ENCODE measurements around the gene HDLBP. TPM values are rescaled to one million over a fixed set of nuclear protein-coding genes. Genes with fewer than 3 reads are reported as not detected.
A peak's percentile ranks its signal among the peaks of the same experiment; 100 is the strongest.
"Not testable (repeated sequence)": the region's sequence is repeated elsewhere in the genome, so short reads cannot be mapped to it uniquely, and the experiment has no call there.

HDLBP gene
- total and polyA plus RNA-seq, 5 donors: 265 to 394 (median 373) TPM

GRCh38 chr2:241302759-241303651 is 12.5 kb downstream of the HDLBP start:
- no peak overlapping the region for H3K4me3 ChIP-seq (ENCODE audit: low read length)
- intact Hi-C loops (cut with DNase I): no loop called here
- no peaks in the 10 kb centered on the region for H3K27me3 ChIP-seq (ENCODE audit: control insufficient read depth, insufficient read depth)
- no peaks in the 10 kb centered on the region for H3K9me3 ChIP-seq (ENCODE audit: control insufficient read depth, low read length)
- peak overlapping the region; percentile 26 for H3K27ac ChIP-seq (ENCODE audit: low read length)
- WGBS: 57% methylated on average over 13 of the region's 13 CpGs
- ATAC-seq (peak; percentile 38 to 49), DNase-seq (no peak)
- peaks cover 12% of the 10 kb centered on the region for H3K4me1 ChIP-seq (ENCODE audit: control insufficient read depth, insufficient read depth, low read length)

GRCh38 chr2:241302083-241302482 is 13.4 kb downstream of the HDLBP start:
- H3K4me3 ChIP-seq (ENCODE audit: low read length): no peak overlapping the region
- H3K27ac ChIP-seq (ENCODE audit: low read length): no peak overlapping the region
- no peaks in the 10 kb centered on the region for H3K9me3 ChIP-seq (ENCODE audit: control insufficient read depth, low read length)
- intact Hi-C loops (cut with DNase I): no loop called here
- H3K27me3 ChIP-seq (ENCODE audit: control insufficient read depth, insufficient read depth): no peaks in the 10 kb centered on the region
- ATAC-seq: no peak
- peaks cover 12% of the 10 kb centered on the region for H3K4me1 ChIP-seq (ENCODE audit: control insufficient read depth, insufficient read depth, low read length)
- 88% methylated on average over 3 of the region's 3 CpGs for WGBS
- DNase-seq: no peak

GRCh38 chr2:241300000-241300399 is 15.5 kb downstream of the HDLBP start:
- H3K9me3 ChIP-seq (ENCODE audit: control insufficient read depth, low read length): no peaks in the 10 kb centered on the region

GRCh38 chr2:241298673-241299072 is 16.8 kb downstream of the HDLBP start:
- Histone ChIP-seq H3K4me3 (ENCODE audit: low read length) (no peak overlapping the region), H3K27ac (ENCODE audit: low read length) (no peak overlapping the region), H3K27me3 (ENCODE audit: control insufficient read depth, insufficient read depth) (no peaks in the 10 kb centered on the region), H3K9me3 (ENCODE audit: control insufficient read depth, low read length) (no peaks in the 10 kb centered on the region), H3K4me1 (ENCODE audit: control insufficient read depth, insufficient read depth, low read length) (peaks cover 6% of the 10 kb centered on the region)
- ATAC-seq (no peak), DNase-seq (no peak)
- intact Hi-C loops (cut with DNase I): no loop called here
- WGBS: 90% methylated on average over 5 of the region's 5 CpGs

More at GRCh38 chr2:241300000-241300399, 15.5 kb downstream of the HDLBP start:
- Histone ChIP-seq H3K27me3 (ENCODE audit: control insufficient read depth, insufficient read depth) (no peaks in the 10 kb centered on the region), H3K4me1 (ENCODE audit: control insufficient read depth, insufficient read depth, low read length) (peaks cover 12% of the 10 kb centered on the region), H3K27ac (ENCODE audit: low read length) (no peak overlapping the region), H3K4me3 (ENCODE audit: low read length) (no peak overlapping the region)
- WGBS: 84% methylated on average over 12 of the region's 12 CpGs
- no peak for DNase-seq
- ATAC-seq: no peak
- intact Hi-C loops (cut with DNase I): no loop called here

- Histone ChIP-seq H3K9me3 (ENCODE audit: control insufficient read depth, low read length) (no peaks in the 10 kb centered on the region), H3K27me3 (ENCODE audit: control insufficient read depth, insufficient read depth) (no peaks in the 10 kb centered on the region), H3K27ac (ENCODE audit: low read length) (no peak overlapping the region), H3K4me1 (ENCODE audit: control insufficient read depth, insufficient read depth, low read length) (no peaks in the 10 kb centered on the region), H3K4me3 (ENCODE audit: low read length) (no peak overlapping the region)
- ATAC-seq: no peak
- 96% methylated on average over 8 of the region's 8 CpGs for WGBS
- intact Hi-C loops (cut with DNase I): no loop called here
- no peak for DNase-seq
Measured at GRCh38 chr2:241296767-241297166, 18.7 kb downstream of the HDLBP start.

- H3K4me1 ChIP-seq (ENCODE audit: control insufficient read depth, insufficient read depth, low read length): no peaks in the 10 kb centered on the region
- no peak overlapping the region for H3K4me3 ChIP-seq (ENCODE audit: low read length)
- no peaks in the 10 kb centered on the region for H3K9me3 ChIP-seq (ENCODE audit: control insufficient read depth, low read length)
- peak in 2 of 3 donors; percentile 40 to 61 for DNase-seq
- intact Hi-C loops (cut with DNase I): no loop called here
- H3K27me3 ChIP-seq (ENCODE audit: control insufficient read depth, insufficient read depth): no peaks in the 10 kb centered on the region
- 52% methylated on average over 7 of the region's 7 CpGs for WGBS
- peak in 1 of 2 donors; percentile 49 for ATAC-seq
- H3K27ac ChIP-seq (ENCODE audit: low read length): no peak overlapping the region
Measured at GRCh38 chr2:241295326-241296095, 20.0 kb downstream of the HDLBP start.

GRCh38 chr2:241293378-241293797 is 22.1 kb downstream of the HDLBP start:
- H3K4me1 ChIP-seq (ENCODE audit: control insufficient read depth, insufficient read depth, low read length); DNase-seq; intact Hi-C loops (cut with DNase I); H3K9me3 ChIP-seq (ENCODE audit: control insufficient read depth, low read length); ATAC-seq; H3K27ac ChIP-seq (ENCODE audit: low read length); H3K4me3 ChIP-seq (ENCODE audit: low read length); H3K27me3 ChIP-seq (ENCODE audit: control insufficient read depth, insufficient read depth): not testable (repeated sequence)
- 93% methylated on average over 7 of the region's 7 CpGs for WGBS

- DNase-seq (no peak), ATAC-seq (no peak)
- intact Hi-C loops (cut with DNase I): no loop called here
- Histone ChIP-seq H3K27me3 (ENCODE audit: control insufficient read depth, insufficient read depth) (no peaks in the 10 kb centered on the region), H3K27ac (ENCODE audit: low read length) (no peak overlapping the region), H3K4me3 (ENCODE audit: low read length) (no peak overlapping the region), H3K9me3 (ENCODE audit: control insufficient read depth, low read length) (no peaks in the 10 kb centered on the region), H3K4me1 (ENCODE audit: control insufficient read depth, insufficient read depth, low read length) (peaks cover 3% of the 10 kb centered on the region)
- 82% methylated on average over 6 of the region's 6 CpGs for WGBS
Measured at GRCh38 chr2:241291977-241292376, 23.5 kb downstream of the HDLBP start.

- WGBS: 87% methylated on average over 6 of the region's 6 CpGs
- ATAC-seq: no peak
- intact Hi-C loops (cut with DNase I): no loop called here
Measured at GRCh38 chr2:241291153-241291552, 24.3 kb downstream of the HDLBP start.

GRCh38 chr2:241289597-241289996 is 25.9 kb downstream of the HDLBP start:
- no peak overlapping the region for H3K4me3 ChIP-seq (ENCODE audit: low read length)
- H3K9me3 ChIP-seq (ENCODE audit: control insufficient read depth, low read length): no peaks in the 10 kb centered on the region
- no peak overlapping the region for H3K27ac ChIP-seq (ENCODE audit: low read length)
- ATAC-seq: no peak
- intact Hi-C loops (cut with DNase I): no loop called here
- 52% methylated on average over 3 of the region's 3 CpGs for WGBS
- no peaks in the 10 kb centered on the region for H3K27me3 ChIP-seq (ENCODE audit: control insufficient read depth, insufficient read depth)
- DNase-seq: no peak
- peaks cover 5% of the 10 kb centered on the region for H3K4me1 ChIP-seq (ENCODE audit: control insufficient read depth, insufficient read depth, low read length)

More at GRCh38 chr2:241291153-241291552, 24.3 kb downstream of the HDLBP start:
- peaks cover 3% of the 10 kb centered on the region for H3K4me1 ChIP-seq (ENCODE audit: control insufficient read depth, insufficient read depth, low read length)
- H3K27ac ChIP-seq (ENCODE audit: low read length): no peak overlapping the region
- no peaks in the 10 kb centered on the region for H3K9me3 ChIP-seq (ENCODE audit: control insufficient read depth, low read length)
- no peak for DNase-seq
- no peak overlapping the region for H3K4me3 ChIP-seq (ENCODE audit: low read length)
- no peaks in the 10 kb centered on the region for H3K27me3 ChIP-seq (ENCODE audit: control insufficient read depth, insufficient read depth)

- 57% methylated on average over 4 of the region's 4 CpGs for WGBS
- no peak overlapping the region for H3K27ac ChIP-seq (ENCODE audit: low read length)
- H3K4me1 ChIP-seq (ENCODE audit: control insufficient read depth, insufficient read depth, low read length): peaks cover 5% of the 10 kb centered on the region
- H3K9me3 ChIP-seq (ENCODE audit: control insufficient read depth, low read length): no peaks in the 10 kb centered on the region
- intact Hi-C loops (cut with DNase I): no loop called here
- ATAC-seq (peak in 1 of 2 donors; percentile 68), DNase-seq (no peak)
- H3K4me3 ChIP-seq (ENCODE audit: low read length): no peak overlapping the region
- no peaks in the 10 kb centered on the region for H3K27me3 ChIP-seq (ENCODE audit: control insufficient read depth, insufficient read depth)
Measured at GRCh38 chr2:241289053-241289452, 26.4 kb downstream of the HDLBP start.
